ENCODE measurements around the gene RMC1. TPM values are rescaled to one million over a fixed set of nuclear protein-coding genes. Genes with fewer than 3 reads are reported as not detected.

The RMC1 gene
- total and polyA plus RNA-seq, 3 experiments from 2014 or later = 41.3 to 47.7 (median 45.5) TPM

Other genes with a start within 250 kb of the RMC1 start
- gene RIOK3, start 50.2 kb upstream of the RMC1 start, total RNA-seq = 10 to 100 TPM; 55.3 to 56.4 TPM
- 41.6 TPM for gene RIOK3, start 50.2 kb upstream of the RMC1 start, polyA plus RNA-seq
- gene NPC1, start 83.0 kb downstream of the RMC1 start, total RNA-seq = 10 to 100 TPM; 33.9 to 34.3 TPM
- gene NPC1, start 83.0 kb downstream of the RMC1 start, polyA plus RNA-seq = 40.9 TPM
- not detected for gene ANKRD29, start 159.4 kb downstream of the RMC1 start, total RNA-seq
- gene ANKRD29, start 159.4 kb downstream of the RMC1 start, polyA plus RNA-seq = not detected
- not detected for gene LAMA3, start 185.9 kb downstream of the RMC1 start, total RNA-seq
- gene LAMA3, start 185.9 kb downstream of the RMC1 start, polyA plus RNA-seq = 0.47 TPM